COLO829 (cell line): ENCODE results near the gene REPIN1.

Source experiments
- DNase-seq: peaks from one replicate; pipeline ENCODE4 v3.0.0; 2012; ENCODE audit warnings: low spot score

The REPIN1 gene

GRCh38 chr7:150407588-150408392 is 39.2 kb downstream of the REPIN1 start:
- no peak for DNase-seq

GRCh38 chr7:150408393-150409299 is 40.0 kb downstream of the REPIN1 start:
- DNase-seq: no peak

GRCh38 chr7:150409300-150410030 is 40.8 kb downstream of the REPIN1 start:
- DNase-seq: no peak

- no peak for DNase-seq
Measured at GRCh38 chr7:150410131-150410530, 41.5 kb downstream of the REPIN1 start.

- peak; percentile 35 for DNase-seq
Measured at GRCh38 chr7:150410680-150411346, 42.2 kb downstream of the REPIN1 start.

GRCh38 chr7:150411606-150412005 is 43.0 kb downstream of the REPIN1 start:
- DNase-seq: no peak

GRCh38 chr7:150412016-150412415 is 43.4 kb downstream of the REPIN1 start:
- no peak for DNase-seq

GRCh38 chr7:150412518-150413488 is 44.2 kb downstream of the REPIN1 start:
- DNase-seq: no peak

GRCh38 chr7:150413640-150414081 is 45.0 kb downstream of the REPIN1 start:
- DNase-seq: no peak

GRCh38 chr7:150415161-150416153 is 46.8 kb downstream of the REPIN1 start:
- no peak for DNase-seq

GRCh38 chr7:150417239-150417638 is 48.6 kb downstream of the REPIN1 start:
- no peak for DNase-seq

- DNase-seq: no peak
Measured at GRCh38 chr7:150417863-150418262, 49.2 kb downstream of the REPIN1 start.

GRCh38 chr7:150420242-150420641 is 51.6 kb downstream of the REPIN1 start:
- DNase-seq: no peak

- peak; percentile 82 for DNase-seq
Measured at GRCh38 chr7:150420987-150421674, 52.5 kb downstream of the REPIN1 start.

- no peak for DNase-seq
Measured at GRCh38 chr7:150421831-150422230, 53.2 kb downstream of the REPIN1 start.
